Measurements from ENCODE around the gene ATP1A2. TPM values are rescaled to one million over a fixed set of nuclear protein-coding genes. Genes with fewer than 3 reads are reported as not detected.

ATP1A2 gene
- total and polyA plus RNA-seq, 2 of the 8 experiments (the other 6 are each of a cell fraction or from before 2014, with no cell fraction given) = 39.7 to 40.8 TPM

- TF ChIP-seq RNF2 (IDR thresholded peaks at IDR 0.05; ENCODE audit: borderline replicate concordance, low read depth, low read length, missing control alignments, poor library complexity, severe bottlenecking) (no peak), TAF7 (optimal IDR thresholded peaks at IDR 0.05; ENCODE audit: borderline replicate concordance, low read depth, low read length) (no peak), CBX8 (IDR thresholded peaks at IDR 0.05; ENCODE audit: borderline replicate concordance, low read depth, low read length) (no peak), RXRA (IDR thresholded peaks at IDR 0.05; ENCODE audit: insufficient read depth, low read depth, low read length) (no peak), KDM1A (IDR thresholded peaks at IDR 0.05; ENCODE audit: borderline replicate concordance, low read length) (no peak)
- Histone ChIP-seq H4K8ac (ENCODE audit: extremely low read depth, insufficient read depth, low read length) (no peak overlapping the region), H2BK15ac (ENCODE audit: low read length) (no peak overlapping the region; the same call in 1 of the 2 replicates), H3K4ac (replicated peaks; ENCODE audit: insufficient read length, low read depth, low read length) (no peak overlapping the region), H3K56ac (replicated peaks; ENCODE audit: insufficient read length, low read depth, low read length) (no peak overlapping the region), H2AK5ac (ENCODE audit: low read depth, low read length) (no peak overlapping the region), H2BK20ac (ENCODE audit: low read length) (no peak overlapping the region), H2BK12ac (ENCODE audit: low read depth, low read length) (no peak overlapping the region), H3K4me3 (ENCODE audit: extremely low read depth in 1 of 4, insufficient read depth in 2 of 4, low read depth in 3 of 4, low read length in 4 of 4) (no peak overlapping the region), H3K23me2 (ENCODE audit: low read depth, low read length) (no peaks in the 10 kb centered on the region), H2BK120ac (replicated peaks; ENCODE audit: low read depth, low read length) (no peak overlapping the region), H3K23ac (ENCODE audit: insufficient read length) (no peak overlapping the region), H3K36me3 (ENCODE audit: control insufficient read depth in 2 of 4, insufficient read depth in 4 of 4, low read length in 3 of 4) (no peaks in the 10 kb centered on the region), H3K4me2 (ENCODE audit: insufficient read depth in 1 of 2, low read depth in 2 of 2, low read length in 2 of 2) (no peak overlapping the region), H3K18ac (ENCODE audit: extremely low read depth, low read length) (no peak overlapping the region), H3K9me3 (ENCODE audit: insufficient read depth in 2 of 2, low read depth in 1 of 2, low read length in 1 of 2) (no peaks in the 10 kb centered on the region), H3K9ac (replicated peaks in 1 of 4; ENCODE audit: extremely low read depth in 1 of 4, low read depth in 3 of 4, low read length in 3 of 4) (no peak overlapping the region), H3K27me3 (replicated peaks in 1 of 4; ENCODE audit: control insufficient read depth in 3 of 4, extremely low read depth in 1 of 4, insufficient read depth in 3 of 4, low read length in 3 of 4) (peaks cover 0 to 21% (median 10%) of the 10 kb centered on the region in 4 experiments; a peak in 4 of 7 replicates), H4K5ac (ENCODE audit: insufficient read length, low read depth, low read length) (no peak overlapping the region), H2AFZ (ENCODE audit: low read length) (no peak overlapping the region), H4K91ac (replicated peaks; ENCODE audit: insufficient read length, low read length) (no peak overlapping the region), H3K14ac (ENCODE audit: insufficient read length) (no peak overlapping the region), H3K79me2 (ENCODE audit: control insufficient read depth in 1 of 2, insufficient read depth in 2 of 2, low read length in 2 of 2) (no peaks in the 10 kb centered on the region), H3K79me1 (ENCODE audit: low read depth, low read length) (no peaks in the 10 kb centered on the region), H3K27ac (ENCODE audit: low read depth, low read length) (no peak overlapping the region), H3K4me1 (replicated peaks in 1 of 4; ENCODE audit: control insufficient read depth in 3 of 4, insufficient read depth in 4 of 4, low read length in 3 of 4) (no peaks in the 10 kb centered on the region), H4K20me1 (replicated peaks in 1 of 2; ENCODE audit: control insufficient read depth in 1 of 2, insufficient read depth in 2 of 2, low read length in 2 of 2) (no peaks in the 10 kb centered on the region), H2BK5ac (ENCODE audit: low read depth, low read length) (no peak overlapping the region)
- CTCF ChIA-PET (ENCODE audit: partially characterized antibody) = interaction anchor here (0.7 to 50.1 kb wide), 8 partner anchors 2 to 299 kb away, joined by 3 to 1874 read pairs (median 3); partner anchors contain the start of genes IGSF8, KCNJ10, KCNJ9 and PIGM
- FAIRE-seq (no peak), DNase-seq (ENCODE audit: low read depth in 1 of 2, low spot score in 2 of 2) (no peak)
- POLR2A ChIA-PET (ENCODE audit: partially characterized antibody) = interaction anchor here (1.2 to 1.7 kb wide), 2 partner anchors 9 to 17 kb away, joined by 3 to 4 read pairs; no protein-coding TSS in a partner anchor
- WGBS, 2 experiments (ENCODE audit: extremely low coverage in 1 of 2, insufficient coverage in 1 of 2, insufficient read length in 1 of 2, insufficient replicate concordance in 2 of 2, low coverage in 1 of 2, low lambda C conversion rate in 2 of 2, missing lambda C conversion rate in 1 of 2) = 89% methylated on average over 3 of the region's 3 CpGs; no CpG with 5 or more reads in 1 of the 2 experiments
Observed at GRCh38 chr1:160076295-160076694, 39.3 kb upstream of the ATP1A2 start.
